ENCODE measurements around the gene TRPM8. TPM values are rescaled to one million over a fixed set of nuclear protein-coding genes. Genes with fewer than 3 reads are reported as not detected.

TRPM8 gene
- total and polyA plus RNA-seq, 2 of the 13 experiments (the other 11 are each of a cell fraction or from before 2014, with no cell fraction given) = 0.12 TPM; not detected in 1

GRCh38 chr2:233952335-233952734 is 35.2 kb downstream of the TRPM8 start:
- POLR2A ChIA-PET = no interaction called here
- H3K4me3 ChIP-seq (replicated peaks in 1 of 3; ENCODE audit: insufficient read depth in 1 of 3, low read depth in 2 of 3, low read length in 3 of 3) = no peak overlapping the region
- H3K4me1 ChIP-seq (ENCODE audit: insufficient read depth, low read length) = no peaks in the 10 kb centered on the region
- WGBS (ENCODE audit: low lambda C conversion rate) = 18% methylated on average over 7 of the region's 7 CpGs
- no peak overlapping the region for H3K27ac ChIP-seq (ENCODE audit: extremely low read length, insufficient read depth, low read length)
- H2AFZ ChIP-seq (ENCODE audit: low read length) = no peak overlapping the region
- H4K20me1 ChIP-seq (ENCODE audit: insufficient read depth, low read length) = no peaks in the 10 kb centered on the region
- peaks cover 0 to 5% of the 10 kb centered on the region in 2 experiments; a peak in 2 of 5 replicates for H3K27me3 ChIP-seq (ENCODE audit: control insufficient read depth in 1 of 2, insufficient read depth in 2 of 2, low read length in 2 of 2)
- ATAC-seq (no peak), DNase-seq (ENCODE audit: low spot score) (no peak), FAIRE-seq (no peak)
- TF ChIP-seq ZNF710 (CRISPR knock-in tag; IDR thresholded peaks at IDR 0.05; ENCODE audit: borderline replicate concordance) (no peak), NFYC (CRISPR knock-in tag; IDR thresholded peaks at IDR 0.05) (no peak)
- no peak overlapping the region for H3K4me2 ChIP-seq (ENCODE audit: low read depth, low read length)
- no TSS peak for BruUV-seq (replicated peaks)
- H3K9ac ChIP-seq (ENCODE audit: insufficient read depth, low read depth, low read length) = no peak overlapping the region
- in situ Hi-C loops (cut with HindIII; ENCODE audit: extremely low pct_ligation_motif_present, low pct_unique_long_range_greater_than_20kb) (no loop called here), intact Hi-C loops (cut with micrococcal nuclease; ENCODE audit: unreplicated experiment) (no loop called here)
- no peaks in the 10 kb centered on the region for H3K36me3 ChIP-seq (replicated peaks in 1 of 2; ENCODE audit: control insufficient read depth in 1 of 2, insufficient read depth in 2 of 2, low read length in 2 of 2)
- no peaks in the 10 kb centered on the region for H3K9me3 ChIP-seq (ENCODE audit: low read length)
- H3K79me2 ChIP-seq (ENCODE audit: insufficient read depth, low read length) = no peaks in the 10 kb centered on the region
- CTCF ChIA-PET (ENCODE audit: low intra/inter-chr PET ratio, low total read pairs) = no interaction called here

GRCh38 chr2:233953087-233953801 is 36.1 kb downstream of the TRPM8 start:
- Histone ChIP-seq H3K27me3 (ENCODE audit: control insufficient read depth in 1 of 2, insufficient read depth in 2 of 2, low read length in 2 of 2) (peaks cover 0 to 5% of the 10 kb centered on the region in 2 experiments; a peak in 2 of 5 replicates), H3K4me2 (ENCODE audit: low read depth, low read length) (no peak overlapping the region), H3K79me2 (ENCODE audit: insufficient read depth, low read length) (no peaks in the 10 kb centered on the region), H3K36me3 (replicated peaks in 1 of 2; ENCODE audit: control insufficient read depth in 1 of 2, insufficient read depth in 2 of 2, low read length in 2 of 2) (no peaks in the 10 kb centered on the region), H2AFZ (ENCODE audit: low read length) (no peak overlapping the region), H4K20me1 (ENCODE audit: insufficient read depth, low read length) (no peaks in the 10 kb centered on the region), H3K4me1 (ENCODE audit: insufficient read depth, low read length) (no peaks in the 10 kb centered on the region), H3K27ac (ENCODE audit: extremely low read length, insufficient read depth, low read length) (no peak overlapping the region), H3K9ac (ENCODE audit: insufficient read depth, low read depth, low read length) (no peak overlapping the region), H3K9me3 (ENCODE audit: low read length) (no peaks in the 10 kb centered on the region), H3K4me3 (replicated peaks in 1 of 3; ENCODE audit: insufficient read depth in 1 of 3, low read depth in 2 of 3, low read length in 3 of 3) (no peak overlapping the region)
- ATAC-seq (no peak), DNase-seq (ENCODE audit: low spot score) (no peak), FAIRE-seq (no peak)
- BruUV-seq (replicated peaks) = no TSS peak
- TF ChIP-seq SETDB1 (CRISPR knock-in tag; IDR thresholded peaks at IDR 0.05; ENCODE audit: borderline replicate concordance) = no peak
- TF ChIP-seq ZNF782 (CRISPR knock-in tag; IDR thresholded peaks at IDR 0.05; ENCODE audit: borderline replicate concordance) = no peak
- TF ChIP-seq ZBTB33 (CRISPR knock-in tag; IDR thresholded peaks at IDR 0.05) = no peak
- no peak for TF ChIP-seq RAD21 (CRISPR knock-in tag; IDR thresholded peaks at IDR 0.05)
- TF ChIP-seq PATZ1 (CRISPR knock-in tag; IDR thresholded peaks at IDR 0.05) = no peak
- TF ChIP-seq PCBP1 (IDR thresholded peaks at IDR 0.05; ENCODE audit: borderline replicate concordance, low read depth, low read length) = no peak
- ChIA-PET CTCF (ENCODE audit: low intra/inter-chr PET ratio, low total read pairs) (no interaction called here), POLR2A (no interaction called here)
- in situ Hi-C loops (cut with HindIII; ENCODE audit: extremely low pct_ligation_motif_present, low pct_unique_long_range_greater_than_20kb) (no loop called here), intact Hi-C loops (cut with micrococcal nuclease; ENCODE audit: unreplicated experiment) (no loop called here)
- WGBS (ENCODE audit: low lambda C conversion rate) = 12% methylated on average over 7 of the region's 7 CpGs
